Neural crest cell (in vitro differentiated cells): ENCODE measurements around the gene WNT9B. TPM values are rescaled to one million over a fixed set of nuclear protein-coding genes. Genes with fewer than 3 reads are reported as not detected.
A peak's percentile ranks its signal among the peaks of the same experiment; 100 is the strongest.

Experiments used
- DNase-seq: peaks from one replicate; pipeline ENCODE4 v3.0.0; 2021; ENCODE audit warnings: low read depth, mixed read lengths, low spot score
- H3K27ac Mint-ChIP-seq: one replicate; pipeline ENCODE4 v1.8.0; 2021; ENCODE audit warnings: mild to moderate bottlenecking, mixed read lengths; ENCODE audit not compliant: unreplicated experiment
- H3K27me3 Mint-ChIP-seq: 2 replicates; pipeline ENCODE4 v1.8.0; 2021; ENCODE audit warnings: low read depth, mild to moderate bottlenecking, mixed read lengths
- H3K36me3 Mint-ChIP-seq: 2 replicates; pipeline ENCODE4 v1.8.0; 2021; ENCODE audit warnings: low read depth, mild to moderate bottlenecking, mixed read lengths
- H3K4me1 Mint-ChIP-seq: 2 replicates; pipeline ENCODE4 v1.8.0; 2021; ENCODE audit warnings: mixed read lengths
- H3K4me3 Mint-ChIP-seq: one replicate; pipeline ENCODE4 v1.8.0; 2021; ENCODE audit warnings: mild to moderate bottlenecking, mixed read lengths
- H3K9me3 Mint-ChIP-seq: 2 replicates; pipeline ENCODE4 v1.8.0; 2021; ENCODE audit warnings: mixed read lengths
- total RNA-seq: library from RNA; stranded (reverse); gene quantifications from 2 replicates; pipeline ENCODE4 v1.2.1, GENCODE V29; 2021
- TF ChIP-seq, protein P1 (sequence below): fragments of 200-600 bp; sonication (generic); conservative IDR thresholded peaks from 2 replicates; pipeline ENCODE4 v1.5.0; 2021; ENCODE audit warnings: antibody characterized with exemption, mild to moderate bottlenecking

The WNT9B gene
- total RNA-seq, 1 donor from 2014 or later: not detected

DNA sequence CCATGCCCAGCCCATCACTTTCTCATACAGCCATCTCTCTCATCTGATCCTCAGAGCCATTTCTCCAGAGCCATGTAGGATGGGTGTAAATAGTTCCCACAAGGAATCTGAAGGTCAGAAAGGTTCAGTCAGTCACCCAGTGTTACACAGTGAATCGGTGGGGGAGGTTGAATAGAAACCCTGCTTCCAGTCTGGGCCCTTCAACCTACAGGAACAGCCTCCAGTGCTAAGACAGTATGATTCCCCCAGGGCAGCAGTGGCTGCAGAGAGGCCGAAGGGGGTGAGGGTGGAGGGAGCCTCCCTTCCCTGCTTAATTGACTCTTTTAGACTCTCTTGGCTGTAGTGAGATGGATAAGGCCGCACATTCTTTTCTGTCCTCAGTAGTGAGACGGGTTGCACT lies 3.6 kb downstream of the WNT9B start:
- Mint-ChIP-seq H3K9me3 (no peaks in the 10 kb centered on the region), H3K27me3 (peaks cover 68% of the 10 kb centered on the region)

GRCh38 chr17:46857600-46857999 lies 6.2 kb downstream of the WNT9B start:
- Mint-ChIP-seq H3K27me3 (peaks cover 45% of the 10 kb centered on the region), H3K27ac (no peak overlapping the region), H3K36me3 (no peaks in the 10 kb centered on the region), H3K4me1 (peaks cover 4% of the 10 kb centered on the region), H3K4me3 (no peak overlapping the region), H3K9me3 (no peaks in the 10 kb centered on the region)
- DNase-seq: no peak
- TF ChIP-seq, protein P1, sequence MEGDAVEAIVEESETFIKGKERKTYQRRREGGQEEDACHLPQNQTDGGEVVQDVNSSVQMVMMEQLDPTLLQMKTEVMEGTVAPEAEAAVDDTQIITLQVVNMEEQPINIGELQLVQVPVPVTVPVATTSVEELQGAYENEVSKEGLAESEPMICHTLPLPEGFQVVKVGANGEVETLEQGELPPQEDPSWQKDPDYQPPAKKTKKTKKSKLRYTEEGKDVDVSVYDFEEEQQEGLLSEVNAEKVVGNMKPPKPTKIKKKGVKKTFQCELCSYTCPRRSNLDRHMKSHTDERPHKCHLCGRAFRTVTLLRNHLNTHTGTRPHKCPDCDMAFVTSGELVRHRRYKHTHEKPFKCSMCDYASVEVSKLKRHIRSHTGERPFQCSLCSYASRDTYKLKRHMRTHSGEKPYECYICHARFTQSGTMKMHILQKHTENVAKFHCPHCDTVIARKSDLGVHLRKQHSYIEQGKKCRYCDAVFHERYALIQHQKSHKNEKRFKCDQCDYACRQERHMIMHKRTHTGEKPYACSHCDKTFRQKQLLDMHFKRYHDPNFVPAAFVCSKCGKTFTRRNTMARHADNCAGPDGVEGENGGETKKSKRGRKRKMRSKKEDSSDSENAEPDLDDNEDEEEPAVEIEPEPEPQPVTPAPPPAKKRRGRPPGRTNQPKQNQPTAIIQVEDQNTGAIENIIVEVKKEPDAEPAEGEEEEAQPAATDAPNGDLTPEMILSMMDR: no peak

More for the DNA sequence above, 3.6 kb downstream of the WNT9B start:
- no peak for DNase-seq
- Mint-ChIP-seq H3K4me3 (no peak overlapping the region), H3K27ac (no peak overlapping the region), H3K36me3 (no peaks in the 10 kb centered on the region), H3K4me1 (peaks cover 7% of the 10 kb centered on the region)
- TF ChIP-seq, protein P1: no peak

- H3K9me3 Mint-ChIP-seq: no peaks in the 10 kb centered on the region
- DNase-seq: no peak
- H3K27ac Mint-ChIP-seq: no peak overlapping the region
- no peaks in the 10 kb centered on the region for H3K36me3 Mint-ChIP-seq
- H3K27me3 Mint-ChIP-seq: peaks cover 28% of the 10 kb centered on the region
- peaks cover 7% of the 10 kb centered on the region for H3K4me1 Mint-ChIP-seq
- H3K4me3 Mint-ChIP-seq: no peak overlapping the region
- TF ChIP-seq, protein P1: no peak
Observed at GRCh38 chr17:46859996-46860395, 8.6 kb downstream of the WNT9B start.

DNA sequence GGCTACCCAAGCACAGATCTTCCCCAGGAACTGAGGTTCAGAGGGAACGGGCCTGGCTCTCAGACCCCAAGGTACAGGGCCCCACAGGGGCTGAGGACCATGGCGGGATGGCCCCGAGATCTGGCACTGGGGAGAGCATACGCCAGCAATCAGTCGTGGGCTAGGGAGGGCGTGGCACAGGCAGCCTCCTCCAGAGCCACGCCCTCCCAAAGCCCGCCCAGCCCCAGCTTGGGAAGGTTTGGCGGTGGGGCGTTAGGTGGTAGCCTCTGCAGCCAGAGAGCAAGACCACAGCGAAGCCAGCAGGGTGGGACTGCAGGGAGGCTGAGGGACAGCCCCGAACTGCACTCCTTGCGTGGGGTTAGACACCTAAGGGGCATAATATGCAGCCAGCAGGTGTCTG lies 11.6 kb downstream of the WNT9B start:
- H3K36me3 Mint-ChIP-seq: no peaks in the 10 kb centered on the region
- peaks cover 10% of the 10 kb centered on the region for H3K27me3 Mint-ChIP-seq
- no peak for DNase-seq
- TF ChIP-seq, protein P1: no peak
- no peak overlapping the region for H3K27ac Mint-ChIP-seq
- no peaks in the 10 kb centered on the region for H3K9me3 Mint-ChIP-seq
- peaks cover 5% of the 10 kb centered on the region for H3K4me1 Mint-ChIP-seq
- no peak overlapping the region for H3K4me3 Mint-ChIP-seq

- no peaks in the 10 kb centered on the region for H3K9me3 Mint-ChIP-seq
- H3K27ac Mint-ChIP-seq: peak overlapping the region; percentile 10
- TF ChIP-seq, protein P1: no peak
- H3K4me3 Mint-ChIP-seq: no peak overlapping the region
- peaks cover 9% of the 10 kb centered on the region for H3K27me3 Mint-ChIP-seq
- peaks cover 5% of the 10 kb centered on the region for H3K4me1 Mint-ChIP-seq
- H3K36me3 Mint-ChIP-seq: no peaks in the 10 kb centered on the region
- DNase-seq: no peak
Observed at GRCh38 chr17:46863383-46864121, 12.2 kb downstream of the WNT9B start.
